ENCODE data around the gene SLAMF9. TPM values are rescaled to one million over a fixed set of nuclear protein-coding genes. Genes with fewer than 3 reads are reported as not detected.

SLAMF9 gene
- total RNA-seq, 1 experiment from 2014 or later = not detected

- Histone ChIP-seq H3T11ph (ENCODE audit: low read length) (no peak overlapping the region), H2BK12ac (ENCODE audit: insufficient read length, low read depth, low read length) (no peak overlapping the region), H2BK15ac (ENCODE audit: low read depth, low read length) (no peak overlapping the region), H2AK5ac (ENCODE audit: insufficient read length, low read length) (no peak overlapping the region), H3K9ac (ENCODE audit: extremely low read depth, insufficient read length, low read length) (no peak overlapping the region), H3K27ac (ENCODE audit: insufficient read length, low read depth, low read length) (no peak overlapping the region), H3K23me2 (ENCODE audit: insufficient read length, low read depth, low read length, poor library complexity, severe bottlenecking) (peaks cover 10% of the 10 kb centered on the region), H3K4me1 (ENCODE audit: insufficient read depth, low read length) (no peaks in the 10 kb centered on the region; the same call in 1 of the 2 replicates), H3K23ac (ENCODE audit: insufficient read length, low read depth, low read length) (no peak overlapping the region), H4K91ac (ENCODE audit: insufficient read length, low read depth, low read length) (no peak overlapping the region), H4K8ac (replicated peaks; ENCODE audit: insufficient read length, low read depth, low read length) (no peak overlapping the region), H3K79me2 (ENCODE audit: insufficient read depth, low read length) (no peaks in the 10 kb centered on the region), H2BK5ac (ENCODE audit: insufficient read length, low read length) (no peak overlapping the region), H3K79me1 (ENCODE audit: insufficient read depth, low read depth, low read length, poor library complexity, severe bottlenecking) (no peaks in the 10 kb centered on the region), H2BK20ac (ENCODE audit: low read depth, low read length, poor library complexity, severe bottlenecking) (no peak overlapping the region), H3K4ac (ENCODE audit: low read depth, low read length) (no peak overlapping the region), H2AFZ (ENCODE audit: low read length) (no peak overlapping the region), H3K27me3 (ENCODE audit: insufficient read depth, low read length) (no peaks in the 10 kb centered on the region), H4K20me1 (ENCODE audit: control insufficient read depth, insufficient read depth, insufficient read length) (no peaks in the 10 kb centered on the region), H3K18ac (ENCODE audit: insufficient read length, low read depth, low read length) (peak overlapping the region; percentile 46), H2BK120ac (ENCODE audit: low read depth, low read length, poor library complexity, severe bottlenecking) (no peak overlapping the region), H3K56ac (ENCODE audit: insufficient read length, low read depth, low read length) (no peak overlapping the region), H3K14ac (ENCODE audit: insufficient read depth, low read length) (peak overlapping the region; percentile 8; the same call in 1 of the 2 replicates), H4K5ac (ENCODE audit: insufficient read length, low read depth, low read length) (no peak overlapping the region), H3K4me2 (ENCODE audit: insufficient read depth, insufficient read length, low read length) (no peak overlapping the region), H3K9me3 (ENCODE audit: control insufficient read depth, low read depth, low read length) (no peaks in the 10 kb centered on the region)
- Mint-ChIP-seq H3K27me3 (ENCODE audit: low read depth) (peaks cover 3% of the 10 kb centered on the region), H3K4me3 (no peak overlapping the region; a peak in 1 of 5 replicates), H3K4me1 (peaks cover 45 to 71% of the 10 kb centered on the region in 2 experiments), H3K27ac (peak overlapping the region in 2 of 3 experiments; percentile 57 to 71; a peak in 2 of 7 replicates), H3K9me3 (no peaks in the 10 kb centered on the region), H3K36me3 (ENCODE audit: insufficient read depth in 1 of 3, low read depth in 3 of 3) (peaks cover 8 to 13% (median 9%) of the 10 kb centered on the region in 3 experiments; a peak in 6 of 7 replicates)
- TF ChIP-seq, protein P1, sequence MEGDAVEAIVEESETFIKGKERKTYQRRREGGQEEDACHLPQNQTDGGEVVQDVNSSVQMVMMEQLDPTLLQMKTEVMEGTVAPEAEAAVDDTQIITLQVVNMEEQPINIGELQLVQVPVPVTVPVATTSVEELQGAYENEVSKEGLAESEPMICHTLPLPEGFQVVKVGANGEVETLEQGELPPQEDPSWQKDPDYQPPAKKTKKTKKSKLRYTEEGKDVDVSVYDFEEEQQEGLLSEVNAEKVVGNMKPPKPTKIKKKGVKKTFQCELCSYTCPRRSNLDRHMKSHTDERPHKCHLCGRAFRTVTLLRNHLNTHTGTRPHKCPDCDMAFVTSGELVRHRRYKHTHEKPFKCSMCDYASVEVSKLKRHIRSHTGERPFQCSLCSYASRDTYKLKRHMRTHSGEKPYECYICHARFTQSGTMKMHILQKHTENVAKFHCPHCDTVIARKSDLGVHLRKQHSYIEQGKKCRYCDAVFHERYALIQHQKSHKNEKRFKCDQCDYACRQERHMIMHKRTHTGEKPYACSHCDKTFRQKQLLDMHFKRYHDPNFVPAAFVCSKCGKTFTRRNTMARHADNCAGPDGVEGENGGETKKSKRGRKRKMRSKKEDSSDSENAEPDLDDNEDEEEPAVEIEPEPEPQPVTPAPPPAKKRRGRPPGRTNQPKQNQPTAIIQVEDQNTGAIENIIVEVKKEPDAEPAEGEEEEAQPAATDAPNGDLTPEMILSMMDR (conservative IDR thresholded peaks at IDR 0.05) = no peak
- no CpG with 5 or more reads among the region's 15 CpGs for WGBS (ENCODE audit: extremely low coverage, insufficient read length, low lambda C conversion rate)
- DNase-seq = no peak
These were observed 12.2 kb downstream of the SLAMF9 start for GRCh38 chr1:159941591-159942560.

All from H9 (cell line).